ENCODE data around the gene ARHGAP8. TPM values are rescaled to one million over a fixed set of nuclear protein-coding genes. Genes with fewer than 3 reads are reported as not detected.

Gene ARHGAP8
- total and polyA plus RNA-seq, 2 of the 13 experiments (the other 11 are each of a cell fraction or from before 2014, with no cell fraction given): 0.07 TPM; not detected in 1

GRCh38 chr22:44735518-44736428, 16.6 kb upstream of the ARHGAP8 start (continued):
- no peak for TF ChIP-seq ARID5B (CRISPR knock-in tag; IDR thresholded peaks at IDR 0.05)
- TF ChIP-seq TP53 (CRISPR knock-in tag; conservative IDR thresholded peaks at IDR 0.05): no peak
- TF ChIP-seq PRDM15 (CRISPR knock-in tag; IDR thresholded peaks at IDR 0.05): no peak
- TF ChIP-seq HINFP (CRISPR knock-in tag; IDR thresholded peaks at IDR 0.05; ENCODE audit: low read depth): no peak
- no peak for TF ChIP-seq NFAT5 (CRISPR knock-in tag; IDR thresholded peaks at IDR 0.05)
- no peak for TF ChIP-seq ZSCAN30 (CRISPR knock-in tag; IDR thresholded peaks at IDR 0.05)
- TF ChIP-seq LRRFIP1 (CRISPR knock-in tag; conservative IDR thresholded peaks at IDR 0.05): no peak
- TF ChIP-seq IKZF1 (IDR thresholded peaks at IDR 0.05): no peak
- TF ChIP-seq JUND (CRISPR knock-in tag; IDR thresholded peaks at IDR 0.05): no peak
- no peak for TF ChIP-seq SSRP1 (CRISPR knock-in tag; IDR thresholded peaks at IDR 0.05)
- no peak for TF ChIP-seq FLYWCH1 (CRISPR knock-in tag; IDR thresholded peaks at IDR 0.05)
